ENCODE measurements around the gene LASP1NB.
A peak's percentile ranks its signal among the peaks of the same experiment; 100 is the strongest.

The LASP1NB gene

DNA sequence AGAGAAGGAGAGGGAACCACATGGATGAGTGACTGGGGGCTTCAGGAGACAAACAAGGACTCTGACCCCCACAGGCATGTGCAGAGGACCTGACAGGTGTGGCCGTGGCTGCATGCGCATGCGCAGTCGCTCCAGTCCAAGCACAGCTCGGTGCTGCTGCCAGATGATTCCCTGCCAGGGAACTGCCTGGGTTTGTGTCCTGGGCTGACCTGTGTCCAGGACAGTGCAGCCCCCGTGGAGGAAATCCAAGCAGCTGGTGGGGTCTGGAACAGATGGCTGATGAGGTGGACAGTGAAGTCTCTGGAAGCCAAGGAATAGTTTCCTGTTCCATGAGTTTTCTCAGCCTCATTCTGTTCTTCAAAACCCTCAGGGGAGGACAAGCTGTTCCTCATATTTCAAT, 28.2 kb upstream of the LASP1NB start:
- Histone ChIP-seq H4K20me1 (ENCODE audit: insufficient read depth) (peaks cover 81% of the 10 kb centered on the region), H3K79me2 (ENCODE audit: insufficient read depth) (peaks cover 75% of the 10 kb centered on the region), H3K36me3 (replicated peaks in 1 of 2; ENCODE audit: control insufficient read depth in 1 of 2, insufficient read depth in 2 of 2, low read length in 1 of 2) (peaks cover 32 to 44% of the 10 kb centered on the region in 2 experiments), H3F3A (replicated peaks; ENCODE audit: insufficient read depth) (peaks cover 41% of the 10 kb centered on the region), H3K9ac (no peak overlapping the region), H3K4me3 (ENCODE audit: low read depth in 2 of 2, low read length in 1 of 2) (no peak overlapping the region), H3K27ac (ENCODE audit: low read depth in 2 of 2, low read length in 1 of 2) (peak overlapping the region in 1 of 2 experiments; percentile 25; a peak in 2 of 4 replicates), H3K27me3 (ENCODE audit: insufficient read depth) (no peaks in the 10 kb centered on the region), H3K4me1 (ENCODE audit: control insufficient read depth in 1 of 2, insufficient read depth in 2 of 2, low read depth in 1 of 2, low read length in 1 of 2) (peaks cover 11 to 39% of the 10 kb centered on the region in 2 experiments; a peak in 1 of 4 replicates), H2AFZ (ENCODE audit: low read depth) (no peak overlapping the region), H3K9me3 (no peaks in the 10 kb centered on the region), H3K9me2 (no peaks in the 10 kb centered on the region), H3K4me2 (no peak overlapping the region)
- TF ChIP-seq TEAD4 (IDR thresholded peaks at IDR 0.05; ENCODE audit: borderline replicate concordance, insufficient read depth), result no peak
- no peak for TF ChIP-seq FOXJ3 (CRISPR knock-in tag; IDR thresholded peaks at IDR 0.05)
- no peak for TF ChIP-seq NRF1 (IDR thresholded peaks at IDR 0.05; ENCODE audit: low read depth, low read length)
- no peak for TF ChIP-seq RXRA (IDR thresholded peaks at IDR 0.05; ENCODE audit: borderline replicate concordance, low read depth)
- no peak for TF ChIP-seq MXI1 (IDR thresholded peaks at IDR 0.05; ENCODE audit: low read depth, low read length)
- TF ChIP-seq ELF1 (IDR thresholded peaks at IDR 0.05), result no peak
- TF ChIP-seq, protein P1, sequence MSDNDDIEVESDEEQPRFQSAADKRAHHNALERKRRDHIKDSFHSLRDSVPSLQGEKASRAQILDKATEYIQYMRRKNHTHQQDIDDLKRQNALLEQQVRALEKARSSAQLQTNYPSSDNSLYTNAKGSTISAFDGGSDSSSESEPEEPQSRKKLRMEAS (IDR thresholded peaks at IDR 0.05; ENCODE audit: low read depth), result no peak
- no peak for TF ChIP-seq EZH2phosphoT487 (IDR thresholded peaks at IDR 0.05; ENCODE audit: borderline replicate concordance, low read depth)
- no peak for TF ChIP-seq EP300 (IDR thresholded peaks at IDR 0.05; ENCODE audit: borderline replicate concordance in 1 of 2, low read depth in 1 of 2, low read length in 1 of 2)
- TF ChIP-seq, protein P2, sequence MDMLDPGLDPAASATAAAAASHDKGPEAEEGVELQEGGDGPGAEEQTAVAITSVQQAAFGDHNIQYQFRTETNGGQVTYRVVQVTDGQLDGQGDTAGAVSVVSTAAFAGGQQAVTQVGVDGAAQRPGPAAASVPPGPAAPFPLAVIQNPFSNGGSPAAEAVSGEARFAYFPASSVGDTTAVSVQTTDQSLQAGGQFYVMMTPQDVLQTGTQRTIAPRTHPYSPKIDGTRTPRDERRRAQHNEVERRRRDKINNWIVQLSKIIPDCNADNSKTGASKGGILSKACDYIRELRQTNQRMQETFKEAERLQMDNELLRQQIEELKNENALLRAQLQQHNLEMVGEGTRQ (IDR thresholded peaks at IDR 0.05; ENCODE audit: borderline replicate concordance, low read depth, low read length), result no peak
- no peak for TF ChIP-seq GATA2 (CRISPR knock-in tag; IDR thresholded peaks at IDR 0.05)
- TF ChIP-seq TCF12 (IDR thresholded peaks at IDR 0.05), result no peak
- TF ChIP-seq MEF2A (IDR thresholded peaks at IDR 0.05; ENCODE audit: borderline replicate concordance, low read depth), result no peak
- no peak for TF ChIP-seq FOSL2 (IDR thresholded peaks at IDR 0.05; ENCODE audit: borderline replicate concordance, low read depth)
- no peak for TF ChIP-seq TAF1 (IDR thresholded peaks at IDR 0.05; ENCODE audit: borderline replicate concordance, low read depth, low read length)
- TF ChIP-seq NFIC (IDR thresholded peaks at IDR 0.05; ENCODE audit: borderline replicate concordance), result no peak
- TF ChIP-seq, protein P3, sequence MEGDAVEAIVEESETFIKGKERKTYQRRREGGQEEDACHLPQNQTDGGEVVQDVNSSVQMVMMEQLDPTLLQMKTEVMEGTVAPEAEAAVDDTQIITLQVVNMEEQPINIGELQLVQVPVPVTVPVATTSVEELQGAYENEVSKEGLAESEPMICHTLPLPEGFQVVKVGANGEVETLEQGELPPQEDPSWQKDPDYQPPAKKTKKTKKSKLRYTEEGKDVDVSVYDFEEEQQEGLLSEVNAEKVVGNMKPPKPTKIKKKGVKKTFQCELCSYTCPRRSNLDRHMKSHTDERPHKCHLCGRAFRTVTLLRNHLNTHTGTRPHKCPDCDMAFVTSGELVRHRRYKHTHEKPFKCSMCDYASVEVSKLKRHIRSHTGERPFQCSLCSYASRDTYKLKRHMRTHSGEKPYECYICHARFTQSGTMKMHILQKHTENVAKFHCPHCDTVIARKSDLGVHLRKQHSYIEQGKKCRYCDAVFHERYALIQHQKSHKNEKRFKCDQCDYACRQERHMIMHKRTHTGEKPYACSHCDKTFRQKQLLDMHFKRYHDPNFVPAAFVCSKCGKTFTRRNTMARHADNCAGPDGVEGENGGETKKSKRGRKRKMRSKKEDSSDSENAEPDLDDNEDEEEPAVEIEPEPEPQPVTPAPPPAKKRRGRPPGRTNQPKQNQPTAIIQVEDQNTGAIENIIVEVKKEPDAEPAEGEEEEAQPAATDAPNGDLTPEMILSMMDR (IDR thresholded peaks at IDR 0.05), result no peak
- TF ChIP-seq YY1 (IDR thresholded peaks at IDR 0.05; ENCODE audit: low read depth), result no peak
- TF ChIP-seq RCOR1 (IDR thresholded peaks at IDR 0.05; ENCODE audit: low read length), result no peak
- ChIA-PET POLR2A (no interaction called here), CTCF (interaction anchor here (0.6 to 0.7 kb wide), 2 partner anchors 26 to 86 kb away, joined by 3 read pairs; no protein-coding TSS in a partner anchor)
- DNase-seq, result no peak
- 50% methylated on average over 1 of the region's 6 CpGs for WGBS (ENCODE audit: low lambda C conversion rate)

Measured in SK-N-SH (cell line).